Mesenchymal stem cell (in vitro differentiated cells and primary cell): ENCODE measurements around the gene GALC.

Source experiments
- DNase-seq: peaks from one replicate; pipeline ENCODE4 v3.0.0-alpha.2; 2013
- H2AFZ ChIP-seq: one replicate; pipeline ENCODE4 v1.6.1; 2013; ENCODE audit warnings: low read depth, mild to moderate bottlenecking, control low read depth, inconsistent platforms, low read length, moderate library complexity
- H2AK5ac ChIP-seq: 2 replicates; pipeline ENCODE4 v1.6.1; 2013; ENCODE audit warnings: low read length, moderate library complexity, mild to moderate bottlenecking, inconsistent platforms; ENCODE audit not compliant: severe bottlenecking
- H2BK120ac ChIP-seq: one replicate; pipeline ENCODE4 v1.6.1; 2013; ENCODE audit warnings: low read depth, mild to moderate bottlenecking, inconsistent platforms, low read length, moderate library complexity
- H2BK12ac ChIP-seq, 2 experiments: one replicate each; pipeline ENCODE4 v1.6.1; 2013; ENCODE audit warnings: inconsistent platforms in 2 of 2, low read length in 2 of 2, mild to moderate bottlenecking in 2 of 2, moderate library complexity in 2 of 2, control low read depth in 1 of 2
- H2BK15ac ChIP-seq: one replicate; pipeline ENCODE4 v1.6.1; 2013; ENCODE audit warnings: mild to moderate bottlenecking, low read depth, inconsistent platforms; ENCODE audit not compliant: poor library complexity, severe bottlenecking
- H2BK5ac ChIP-seq: 2 replicates; pipeline ENCODE4 v1.6.1; 2013; ENCODE audit warnings: low read depth, mild to moderate bottlenecking, low read length, control low read depth, inconsistent platforms; ENCODE audit not compliant: poor library complexity, severe bottlenecking
- H3K14ac ChIP-seq, 2 experiments: one replicate each; pipeline ENCODE4 v1.6.1; 2013; ENCODE audit warnings: inconsistent platforms in 2 of 2, low read length in 2 of 2, control low read depth in 1 of 2, mild to moderate bottlenecking in 1 of 2, moderate library complexity in 1 of 2
- H3K18ac ChIP-seq, 2 experiments: one replicate each; pipeline ENCODE4 v1.6.1; 2013; ENCODE audit warnings: inconsistent platforms in 2 of 2, low read length in 2 of 2, control low read depth in 1 of 2, low read depth in 1 of 2, mild to moderate bottlenecking in 1 of 2
- H3K23ac ChIP-seq, 2 experiments: one replicate each; pipeline ENCODE4 v1.6.1; 2013; ENCODE audit warnings: inconsistent platforms in 2 of 2, low read length in 2 of 2, mild to moderate bottlenecking in 2 of 2, moderate library complexity in 2 of 2, control low read depth in 1 of 2
- H3K27ac ChIP-seq: 2 replicates; pipeline ENCODE4 v1.5.1; 2013; ENCODE audit warnings: mild to moderate bottlenecking, moderate library complexity, low read length, control low read depth, inconsistent platforms; ENCODE audit not compliant: poor library complexity, severe bottlenecking
- H3K27me3 ChIP-seq, 2 experiments: 2 replicates each; pipeline versions ENCODE4 v1.6.1 to v1.7.0; 2013; ENCODE audit warnings: low read length in 2 of 2, mild to moderate bottlenecking in 2 of 2, moderate library complexity in 2 of 2, control low read depth in 1 of 2, inconsistent platforms in 1 of 2; ENCODE audit not compliant: control insufficient read depth in 1 of 2, insufficient read depth in 1 of 2
- H3K36me3 ChIP-seq, 2 experiments: 2 replicates each; pipeline versions ENCODE4 v1.6.1 to v1.7.0; 2013; ENCODE audit warnings: low read length in 2 of 2, control low read depth in 1 of 2, inconsistent platforms in 1 of 2, low read depth in 1 of 2, mild to moderate bottlenecking in 1 of 2; ENCODE audit not compliant: insufficient read depth in 2 of 2, control insufficient read depth in 1 of 2
- H3K4ac ChIP-seq, 2 experiments: one replicate each; pipeline ENCODE4 v1.6.1; 2013; ENCODE audit warnings: inconsistent platforms in 2 of 2, low read length in 2 of 2, mild to moderate bottlenecking in 2 of 2, moderate library complexity in 2 of 2, control low read depth in 1 of 2, low read depth in 1 of 2
- H3K4me1 ChIP-seq: 2 replicates; pipeline ENCODE4 v1.6.1; 2013; ENCODE audit warnings: low read depth, low read length, control low read depth; ENCODE audit not compliant: control insufficient read depth, insufficient read depth
- H3K4me2 ChIP-seq: 2 replicates; pipeline ENCODE4 v1.6.1; 2013; ENCODE audit warnings: low read length, mild to moderate bottlenecking, inconsistent platforms; ENCODE audit not compliant: poor library complexity, severe bottlenecking
- H3K4me3 ChIP-seq, 2 experiments: 2 replicates each; pipeline versions ENCODE4 v1.5.1 to v1.7.0; 2013; ENCODE audit warnings: low read length in 2 of 2, mild to moderate bottlenecking in 2 of 2, control low read depth in 1 of 2, low read depth in 1 of 2; ENCODE audit not compliant: insufficient read depth in 1 of 2
- H3K79me1 ChIP-seq: replicated peaks from 2 replicates; pipeline ENCODE4 v1.6.1; 2013; ENCODE audit warnings: mild to moderate bottlenecking, control low read depth, low read length, inconsistent platforms; ENCODE audit not compliant: poor library complexity, severe bottlenecking
- H3K9ac ChIP-seq: 2 replicates; pipeline ENCODE4 v1.7.0; 2013; ENCODE audit warnings: mild to moderate bottlenecking, low read length, moderate library complexity
- H3K9me3 ChIP-seq: 2 replicates; pipeline ENCODE4 v1.7.0; 2013; ENCODE audit warnings: mild to moderate bottlenecking, low read length; ENCODE audit not compliant: control insufficient read depth
- H4K8ac ChIP-seq: one replicate; pipeline ENCODE4 v1.6.1; 2013; ENCODE audit warnings: inconsistent platforms, mild to moderate bottlenecking, low read length, moderate library complexity
- H4K91ac ChIP-seq: one replicate; pipeline ENCODE4 v1.6.1; 2013; ENCODE audit warnings: mild to moderate bottlenecking, low read length, inconsistent platforms
- WGBS: methylation state at CpG from one replicate; pipeline ENCODE4 v1.1.7; 2013; ENCODE audit warnings: mixed read lengths; 5-methylcytosine and 5-hydroxymethylcytosine counted together

GALC gene

GRCh38 chr14:87979689-87980088 is 13.3 kb downstream of the GALC start:
- H3K14ac ChIP-seq, result no peak overlapping the region
- no peak overlapping the region for H3K4me2 ChIP-seq
- no peak overlapping the region for H2BK12ac ChIP-seq
- H2BK5ac ChIP-seq, result no peak overlapping the region
- H3K36me3 ChIP-seq, result peaks cover 0 to 27% of the 10 kb centered on the region in 2 experiments
- no peaks in the 10 kb centered on the region for H3K9me3 ChIP-seq
- H2AK5ac ChIP-seq, result no peak overlapping the region
- no peaks in the 10 kb centered on the region for H3K27me3 ChIP-seq
- 89% methylated on average over 1 of the region's 1 CpG for WGBS
- H4K91ac ChIP-seq, result no peak overlapping the region
- no peaks in the 10 kb centered on the region for H3K4me1 ChIP-seq
- H3K79me1 ChIP-seq, result no peaks in the 10 kb centered on the region
- H3K4ac ChIP-seq, result no peak overlapping the region
- H2BK15ac ChIP-seq, result no peak overlapping the region
- H3K23ac ChIP-seq, result no peak overlapping the region
- no peak overlapping the region for H3K9ac ChIP-seq
- no peak overlapping the region for H3K4me3 ChIP-seq
- no peak for DNase-seq
- H3K18ac ChIP-seq, result no peak overlapping the region
- H3K27ac ChIP-seq, result no peak overlapping the region
- no peak overlapping the region for H2BK120ac ChIP-seq
- H4K8ac ChIP-seq, result no peak overlapping the region
- no peak overlapping the region for H2AFZ ChIP-seq

DNA sequence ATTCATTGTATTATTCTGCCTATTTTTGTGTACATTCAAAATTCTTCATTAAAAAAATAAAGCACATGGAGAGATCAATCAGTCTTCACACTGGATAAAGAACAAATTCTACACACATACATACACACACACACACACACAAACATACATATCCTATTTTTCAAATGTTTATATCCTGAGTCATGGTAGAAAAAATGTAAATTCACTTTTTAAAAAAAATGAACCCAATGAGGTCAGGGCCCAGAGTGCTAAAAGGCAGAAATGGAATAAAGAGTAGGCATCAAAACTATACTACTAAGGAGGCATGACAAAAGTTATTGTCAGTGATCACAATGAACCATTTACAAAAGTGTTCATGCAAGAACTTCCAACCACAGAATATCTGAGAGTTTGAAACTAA is 17.3 kb downstream of the GALC start:
- Histone ChIP-seq H3K23ac (no peak overlapping the region), H3K18ac (no peak overlapping the region), H2AFZ (no peak overlapping the region), H3K9ac (no peak overlapping the region), H3K14ac (no peak overlapping the region), H2BK5ac (no peak overlapping the region), H2BK15ac (no peak overlapping the region), H2BK120ac (no peak overlapping the region), H3K36me3 (peaks cover 0 to 17% of the 10 kb centered on the region in 2 experiments), H3K4me3 (no peak overlapping the region), H3K9me3 (no peaks in the 10 kb centered on the region), H3K4me1 (no peaks in the 10 kb centered on the region), H3K27me3 (no peaks in the 10 kb centered on the region), H3K4me2 (no peak overlapping the region), H3K79me1 (no peaks in the 10 kb centered on the region), H4K8ac (no peak overlapping the region), H3K27ac (no peak overlapping the region), H3K4ac (no peak overlapping the region), H4K91ac (no peak overlapping the region), H2BK12ac (no peak overlapping the region), H2AK5ac (no peak overlapping the region)
- DNase-seq, result no peak

GRCh38 chr14:87971010-87971409 is 22.0 kb downstream of the GALC start:
- 80% methylated on average over 2 of the region's 2 CpGs for WGBS
- no peak overlapping the region for H4K8ac ChIP-seq
- no peaks in the 10 kb centered on the region for H3K79me1 ChIP-seq
- no peak overlapping the region for H3K4ac ChIP-seq
- no peak overlapping the region for H3K14ac ChIP-seq
- no peaks in the 10 kb centered on the region for H3K9me3 ChIP-seq
- no peak overlapping the region for H3K27ac ChIP-seq
- H3K36me3 ChIP-seq, result peaks cover 0 to 19% of the 10 kb centered on the region in 2 experiments
- no peak overlapping the region for H2AFZ ChIP-seq
- H2BK5ac ChIP-seq, result no peak overlapping the region
- H4K91ac ChIP-seq, result no peak overlapping the region
- H3K4me3 ChIP-seq, result no peak overlapping the region
- H3K9ac ChIP-seq, result no peak overlapping the region
- no peak overlapping the region for H2BK12ac ChIP-seq
- H2AK5ac ChIP-seq, result no peak overlapping the region
- H3K4me1 ChIP-seq, result no peaks in the 10 kb centered on the region
- H2BK120ac ChIP-seq, result no peak overlapping the region
- no peak overlapping the region for H3K23ac ChIP-seq
- H3K27me3 ChIP-seq, result no peaks in the 10 kb centered on the region
- no peak overlapping the region for H3K4me2 ChIP-seq
- H2BK15ac ChIP-seq, result no peak overlapping the region
- H3K18ac ChIP-seq, result no peak overlapping the region
- no peak for DNase-seq

- H2AK5ac ChIP-seq, result no peak overlapping the region
- H2BK120ac ChIP-seq, result no peak overlapping the region
- no peak overlapping the region for H3K4me3 ChIP-seq
- H3K14ac ChIP-seq, result no peak overlapping the region
- no peak overlapping the region for H3K4me2 ChIP-seq
- H3K9me3 ChIP-seq, result no peaks in the 10 kb centered on the region
- no peak overlapping the region for H2BK15ac ChIP-seq
- H3K27ac ChIP-seq, result no peak overlapping the region
- no peak overlapping the region for H4K91ac ChIP-seq
- no peak overlapping the region for H2AFZ ChIP-seq
- H3K36me3 ChIP-seq, result peaks cover 0 to 32% of the 10 kb centered on the region in 2 experiments
- no peak overlapping the region for H4K8ac ChIP-seq
- H3K23ac ChIP-seq, result no peak overlapping the region
- no peak overlapping the region for H2BK5ac ChIP-seq
- no peaks in the 10 kb centered on the region for H3K4me1 ChIP-seq
- H3K9ac ChIP-seq, result no peak overlapping the region
- H3K27me3 ChIP-seq, result no peaks in the 10 kb centered on the region
- H3K79me1 ChIP-seq, result no peaks in the 10 kb centered on the region
- no peak for DNase-seq
- no peak overlapping the region for H3K4ac ChIP-seq
- no peak overlapping the region for H3K18ac ChIP-seq
- H2BK12ac ChIP-seq, result no peak overlapping the region
These were observed 25.5 kb downstream of the GALC start for GRCh38 chr14:87967496-87967895.
